HG03521 (cell line): ENCODE data around the gene DIRAS1.

ENCODE experiments used
- ATAC-seq: cut with Tn5 transposase; IDR thresholded peaks from one replicate; pipeline ENCODE4 v1.9.1; 2021; ENCODE audit warnings: mild to moderate bottlenecking, moderate library complexity; ENCODE audit not compliant: unreplicated experiment

Gene DIRAS1

GRCh38 chr19:2755811-2756210 is 34.6 kb upstream of the DIRAS1 start:
- ATAC-seq, result no peak

GRCh38 chr19:2755448-2755705 is 34.2 kb upstream of the DIRAS1 start:
- no peak for ATAC-seq

GRCh38 chr19:2754659-2755447 is 33.7 kb upstream of the DIRAS1 start:
- no peak for ATAC-seq

- no peak for ATAC-seq
Measured at GRCh38 chr19:2751438-2751830, 30.3 kb upstream of the DIRAS1 start.

- ATAC-seq, result no peak
Measured at GRCh38 chr19:2750808-2751437, 29.8 kb upstream of the DIRAS1 start.

GRCh38 chr19:2747349-2747748 is 26.2 kb upstream of the DIRAS1 start:
- no peak for ATAC-seq

GRCh38 chr19:2744113-2744512 is 22.9 kb upstream of the DIRAS1 start:
- ATAC-seq, result no peak

- ATAC-seq, result no peak
Measured at GRCh38 chr19:2743099-2743498, 21.9 kb upstream of the DIRAS1 start.

GRCh38 chr19:2740314-2740656 is 19.1 kb upstream of the DIRAS1 start:
- ATAC-seq, result no peak

- peak; percentile 90 for ATAC-seq
Measured at GRCh38 chr19:2739602-2740313, 18.6 kb upstream of the DIRAS1 start, which contains the start of gene SLC39A3. TSS of gene SLC39A3 (minus strand) at chr19:2740017. CDS start at chr19:2737257, 2,760 bp downstream.

- ATAC-seq, result no peak
Measured at GRCh38 chr19:2736550-2737190, 15.5 kb upstream of the DIRAS1 start.

GRCh38 chr19:2735374-2735773 is 14.2 kb upstream of the DIRAS1 start:
- ATAC-seq, result no peak

- no peak for ATAC-seq
Measured at GRCh38 chr19:2734589-2735288, 13.6 kb upstream of the DIRAS1 start.

GRCh38 chr19:2733930-2734588 is 12.9 kb upstream of the DIRAS1 start:
- no peak for ATAC-seq

- ATAC-seq, result no peak
Measured at GRCh38 chr19:2732883-2733282, 11.7 kb upstream of the DIRAS1 start.

GRCh38 chr19:2732157-2732725 is 11.1 kb upstream of the DIRAS1 start:
- no peak for ATAC-seq

- no peak for ATAC-seq
Measured at GRCh38 chr19:2731181-2731995, 10.2 kb upstream of the DIRAS1 start.

GRCh38 chr19:2729943-2730818 is 9.0 kb upstream of the DIRAS1 start:
- no peak for ATAC-seq
